Natural killer cell (primary cell): Measurements from ENCODE around the gene AOC2. TPM values are rescaled to one million over a fixed set of nuclear protein-coding genes. Genes with fewer than 3 reads are reported as not detected.
"Not testable (repeated sequence)": the region's sequence is repeated elsewhere in the genome, so short reads cannot be mapped to it uniquely, and the experiment has no call there.

Experiments
- ATAC-seq, 3 donors: fragments of 150-1000 bp in 2 of 3; fragments of 200-7000 bp in 1 of 3; cut with Tn5 transposase; 1 replicate in 1 of 3; 2 replicates in 2 of 3; pipeline ENCODE4 v1.10.0; 2021; ENCODE audit warnings: mild to moderate bottlenecking in 2 of 3, moderate library complexity in 2 of 3
- DNase-seq, 2 donors: peaks; one replicate each; pipeline versions ENCODE4 v3.0.0 to v3.0.0-alpha.2; 2013 to 2021; ENCODE audit warnings: mixed read lengths in 1 of 2
- H3K27ac ChIP-seq: one replicate; pipeline ENCODE4 v1.5.1; 2013; ENCODE audit warnings: mild to moderate bottlenecking, low read length
- H3K27me3 ChIP-seq: one replicate; pipeline ENCODE4 v1.6.1; 2013; ENCODE audit warnings: low read length; ENCODE audit not compliant: control insufficient read depth, insufficient read depth
- H3K36me3 ChIP-seq: one replicate; pipeline ENCODE4 v1.6.1; 2013; ENCODE audit warnings: low read length; ENCODE audit not compliant: control insufficient read depth, insufficient read depth
- H3K4me1 ChIP-seq: one replicate; pipeline ENCODE4 v1.6.1; 2013; ENCODE audit warnings: low read length; ENCODE audit not compliant: control insufficient read depth, insufficient read depth
- H3K4me3 ChIP-seq: one replicate; pipeline ENCODE4 v1.5.1; 2013; ENCODE audit warnings: low read length
- H3K9me3 ChIP-seq: one replicate; pipeline ENCODE4 v1.6.1; 2013; ENCODE audit warnings: low read length; ENCODE audit not compliant: control insufficient read depth, insufficient read depth
- H3K27ac Mint-ChIP-seq, 2 donors: one replicate each; pipeline ENCODE4 v1.8.0; 2022; ENCODE audit warnings: mild to moderate bottlenecking in 2 of 2, mixed read lengths in 2 of 2, moderate library complexity in 1 of 2
- H3K27me3 Mint-ChIP-seq, 2 donors: one replicate each; pipeline ENCODE4 v1.8.0; 2022; ENCODE audit warnings: low read depth in 2 of 2, mixed read lengths in 2 of 2
- H3K36me3 Mint-ChIP-seq: one replicate; pipeline ENCODE4 v1.8.0; 2022; ENCODE audit warnings: mixed read lengths
- H3K4me1 Mint-ChIP-seq, 2 donors: one replicate each; pipeline ENCODE4 v1.8.0; 2022; ENCODE audit warnings: mixed read lengths in 2 of 2
- H3K4me3 Mint-ChIP-seq: one replicate; pipeline ENCODE4 v1.8.0; 2022; ENCODE audit warnings: mild to moderate bottlenecking, moderate library complexity, mixed read lengths
- H3K9me3 Mint-ChIP-seq, 2 donors: one replicate each; pipeline ENCODE4 v1.8.0; 2022; ENCODE audit warnings: mixed read lengths in 2 of 2
- WGBS: methylation state at CpG from one replicate; pipeline ENCODE4 v1.1.7; 2013; ENCODE audit warnings: missing lambda C conversion rate; ENCODE audit not compliant: insufficient coverage; 5-methylcytosine and 5-hydroxymethylcytosine counted together
- intact Hi-C: fragments of 100-400 bp; cut with micrococcal nuclease; formaldehyde crosslinking; loops from one replicate; pipeline ENCODE4 v1.14.2; 2022
- total RNA-seq, 4 donors: library from RNA; stranded (reverse); fragments of 120-200 nt in 1 of 4; gene quantifications; one replicate each; pipeline versions ENCODE4 v1.2.3 to v1.2.4, GENCODE V29; 2013 to 2022
- TF ChIP-seq, protein P1 (sequence below): fragments of 200-600 bp; IDR thresholded peaks from one replicate; pipeline ENCODE4 v1.8.0; 2022; ENCODE audit warnings: antibody characterized with exemption

The AOC2 gene
- total RNA-seq, 3 donors from 2014 or later (not counting 1 experiment from before 2014, with no cell fraction given): 3.0 to 3.9 (median 3.5) TPM

GRCh38 chr17:42866631-42867575 is 22.5 kb downstream of the AOC2 start:
- no peak overlapping the region for H3K4me3 ChIP-seq
- no peaks in the 10 kb centered on the region for H3K4me1 Mint-ChIP-seq
- no peaks in the 10 kb centered on the region for H3K27me3 ChIP-seq
- H3K36me3 Mint-ChIP-seq: no peaks in the 10 kb centered on the region
- no peak overlapping the region for H3K27ac ChIP-seq
- H3K4me3 Mint-ChIP-seq: no peak overlapping the region
- H3K4me1 ChIP-seq: no peaks in the 10 kb centered on the region
- WGBS: 77% methylated on average over 9 of the region's 12 CpGs
- TF ChIP-seq, protein P1, sequence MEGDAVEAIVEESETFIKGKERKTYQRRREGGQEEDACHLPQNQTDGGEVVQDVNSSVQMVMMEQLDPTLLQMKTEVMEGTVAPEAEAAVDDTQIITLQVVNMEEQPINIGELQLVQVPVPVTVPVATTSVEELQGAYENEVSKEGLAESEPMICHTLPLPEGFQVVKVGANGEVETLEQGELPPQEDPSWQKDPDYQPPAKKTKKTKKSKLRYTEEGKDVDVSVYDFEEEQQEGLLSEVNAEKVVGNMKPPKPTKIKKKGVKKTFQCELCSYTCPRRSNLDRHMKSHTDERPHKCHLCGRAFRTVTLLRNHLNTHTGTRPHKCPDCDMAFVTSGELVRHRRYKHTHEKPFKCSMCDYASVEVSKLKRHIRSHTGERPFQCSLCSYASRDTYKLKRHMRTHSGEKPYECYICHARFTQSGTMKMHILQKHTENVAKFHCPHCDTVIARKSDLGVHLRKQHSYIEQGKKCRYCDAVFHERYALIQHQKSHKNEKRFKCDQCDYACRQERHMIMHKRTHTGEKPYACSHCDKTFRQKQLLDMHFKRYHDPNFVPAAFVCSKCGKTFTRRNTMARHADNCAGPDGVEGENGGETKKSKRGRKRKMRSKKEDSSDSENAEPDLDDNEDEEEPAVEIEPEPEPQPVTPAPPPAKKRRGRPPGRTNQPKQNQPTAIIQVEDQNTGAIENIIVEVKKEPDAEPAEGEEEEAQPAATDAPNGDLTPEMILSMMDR: no peak
- no peak overlapping the region for H3K27ac Mint-ChIP-seq
- DNase-seq: no peak
- intact Hi-C loops: no loop called here
- no peak for ATAC-seq
- no peaks in the 10 kb centered on the region for H3K9me3 Mint-ChIP-seq
- no peaks in the 10 kb centered on the region for H3K36me3 ChIP-seq
- H3K27me3 Mint-ChIP-seq: peaks cover 14 to 16% of the 10 kb centered on the region in 2 donors
- no peaks in the 10 kb centered on the region for H3K9me3 ChIP-seq

- H3K4me3 Mint-ChIP-seq, H3K4me3 ChIP-seq, H3K27ac Mint-ChIP-seq, H3K4me1 Mint-ChIP-seq, H3K4me1 ChIP-seq, DNase-seq, H3K27ac ChIP-seq, H3K9me3 ChIP-seq, H3K36me3 ChIP-seq, H3K9me3 Mint-ChIP-seq, intact Hi-C loops, H3K36me3 Mint-ChIP-seq, H3K27me3 ChIP-seq, ATAC-seq: not testable (repeated sequence)
- 93% methylated on average over 18 of the region's 21 CpGs for WGBS
- H3K27me3 Mint-ChIP-seq: peaks cover 14 to 16% of the 10 kb centered on the region in 2 donors
Observed at GRCh38 chr17:42867694-42868261, 23.4 kb downstream of the AOC2 start.

DNA sequence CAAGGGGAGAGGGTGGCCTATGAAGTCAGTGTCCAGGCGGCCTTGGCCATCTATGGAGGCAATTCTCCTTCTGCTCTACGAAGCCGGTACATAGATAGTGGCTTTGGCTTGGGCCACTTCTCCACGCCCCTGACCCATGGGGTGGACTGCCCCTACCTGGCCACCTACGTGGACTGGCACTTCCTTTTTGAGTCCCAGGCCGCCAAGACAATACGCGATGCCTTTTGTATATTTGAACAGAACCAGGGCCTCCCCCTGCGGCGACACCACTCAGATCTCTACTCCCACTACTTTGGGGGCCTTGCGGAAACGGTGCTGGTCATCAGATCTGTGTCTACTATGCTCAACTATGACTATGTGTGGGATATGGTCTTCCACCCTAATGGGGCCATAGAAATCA is 24.0 kb downstream of the AOC2 start:
- Histone ChIP-seq H3K27ac (no peak overlapping the region), H3K36me3 (no peaks in the 10 kb centered on the region), H3K4me3 (no peak overlapping the region), H3K27me3 (no peaks in the 10 kb centered on the region), H3K9me3 (no peaks in the 10 kb centered on the region), H3K4me1 (no peaks in the 10 kb centered on the region)
- WGBS: 89% methylated on average over 12 of the region's 12 CpGs
- TF ChIP-seq, protein P1: no peak
- Mint-ChIP-seq H3K36me3 (no peaks in the 10 kb centered on the region), H3K9me3 (no peaks in the 10 kb centered on the region), H3K4me3 (no peak overlapping the region), H3K4me1 (no peaks in the 10 kb centered on the region), H3K27me3 (peaks cover 14 to 16% of the 10 kb centered on the region in 2 donors), H3K27ac (no peak overlapping the region)
- ATAC-seq: no peak
- DNase-seq: no peak
- intact Hi-C loops: no loop called here

DNA sequence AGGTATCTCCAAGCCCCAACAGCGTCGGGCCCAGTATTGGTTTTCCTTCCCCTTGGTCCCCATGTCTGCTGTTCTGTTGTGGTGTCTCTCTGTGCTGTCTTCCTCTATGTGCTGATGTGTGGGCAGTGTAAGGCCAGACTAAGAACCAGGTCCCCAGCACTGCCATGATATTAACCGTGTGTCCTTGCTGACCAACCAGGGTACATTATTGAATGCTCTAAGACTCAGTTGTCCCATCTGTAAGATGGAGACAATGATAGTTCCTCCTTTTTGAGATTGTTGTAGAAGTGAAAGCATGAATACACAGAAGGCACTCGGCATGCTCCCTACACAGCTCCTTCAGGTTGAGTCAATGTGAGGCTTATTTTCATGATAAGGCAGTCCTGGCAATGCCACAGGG is 27.3 kb downstream of the AOC2 start:
- no peaks in the 10 kb centered on the region for H3K36me3 ChIP-seq
- peaks cover 8% of the 10 kb centered on the region in 2 donors for H3K27me3 Mint-ChIP-seq
- no peaks in the 10 kb centered on the region for H3K4me1 Mint-ChIP-seq
- no peak overlapping the region for H3K4me3 ChIP-seq
- H3K27ac Mint-ChIP-seq: no peak overlapping the region
- H3K4me1 ChIP-seq: no peaks in the 10 kb centered on the region
- H3K4me3 Mint-ChIP-seq: no peak overlapping the region
- no peaks in the 10 kb centered on the region for H3K36me3 Mint-ChIP-seq
- H3K27ac ChIP-seq: no peak overlapping the region
- no peaks in the 10 kb centered on the region for H3K9me3 Mint-ChIP-seq
- H3K27me3 ChIP-seq: no peaks in the 10 kb centered on the region
- TF ChIP-seq, protein P1: no peak
- WGBS: 92% methylated on average over 4 of the region's 4 CpGs
- intact Hi-C loops: no loop called here
- no peaks in the 10 kb centered on the region for H3K9me3 ChIP-seq
- DNase-seq (no peak), ATAC-seq (no peak)
